Body of pancreas (tissue), 4 donors: Measurements from ENCODE around the gene ADAMTSL5. TPM values are rescaled to one million over a fixed set of nuclear protein-coding genes. Genes with fewer than 3 reads are reported as not detected.

Experiments used
- ATAC-seq: fragments of 150-250 bp; one replicate; pipeline ENCODE4 v1.9.1; 2016
- DNase-seq, 4 donors: peaks; one replicate each; pipeline ENCODE4 v3.0.0-alpha.2; 2019
- H3K27ac ChIP-seq, 4 donors: fragments of 200-600 bp; sonication (generic); 1 replicate in 3 of 4; 2 replicates in 1 of 4; pipeline versions ENCODE4 v1.5.1 to v1.6.1; 2016 to 2019; ENCODE audit warnings: mild to moderate bottlenecking in 1 of 4, mixed read lengths in 1 of 4, moderate library complexity in 1 of 4
- H3K27me3 ChIP-seq, 2 donors: fragments of 200-600 bp; sonication (generic); one replicate each; pipeline ENCODE4 v1.6.0; 2016; ENCODE audit warnings: mild to moderate bottlenecking in 1 of 2
- H3K36me3 ChIP-seq, 2 donors: fragments of 200-600 bp; sonication (generic); replicated peaks in 1 of 2; 2 replicates each; pipeline ENCODE4 v1.5.1; 2016; ENCODE audit warnings: low read depth in 2 of 2; ENCODE audit not compliant: insufficient read depth in 1 of 2
- H3K4me1 ChIP-seq: fragments of 200-600 bp; sonication (generic); one replicate; pipeline ENCODE4 v1.6.0; 2016
- H3K4me3 ChIP-seq, 2 donors: fragments of 200-600 bp; sonication (generic); 1 replicate in 1 of 2; 2 replicates in 1 of 2; pipeline ENCODE4 v1.5.1; 2016 to 2019
- H3K9me3 ChIP-seq, 3 donors: fragments of 200-600 bp; sonication (generic); 1 replicate in 2 of 3; 2 replicates in 1 of 3; pipeline ENCODE4 v1.5.1; 2016
- POLR2A ChIP-seq, 3 donors: fragments of 450-650 bp; IDR thresholded peaks; one replicate each; pipeline ENCODE4 v1.6.1; 2016; ENCODE audit warnings: antibody characterized with exemption in 3 of 3, mild to moderate bottlenecking in 2 of 3
- WGBS, 2 donors: methylation state at CpG; one replicate each; pipeline ENCODE4 v1.1.5; 2017; 5-methylcytosine and 5-hydroxymethylcytosine counted together
- intact Hi-C: fragments of 100-400 bp; cut with DNase I; formaldehyde crosslinking; loops from one replicate; pipeline ENCODE4 v1.15.1; 2023
- total RNA-seq, 2 donors: library from RNA; depleted of rRNA; stranded (reverse); fragments of >200 nt; gene quantifications; one replicate each; pipeline ENCODE4 v1.1.0, GENCODE V29; 2016
- TF ChIP-seq, protein P1 (sequence below), 7 experiments: fragments of 450-650 bp in 4 of 7; fragments of 200-600 bp in 3 of 7; sonication (generic) in 3 of 7; IDR thresholded peaks; one replicate each; pipeline ENCODE4 v1.5.1; 2016 to 2019; ENCODE audit warnings: antibody characterized with exemption in 7 of 7

The ADAMTSL5 gene
- total RNA-seq, 2 donors from 2014 or later = 1.3 TPM; not detected in 1

DNA sequence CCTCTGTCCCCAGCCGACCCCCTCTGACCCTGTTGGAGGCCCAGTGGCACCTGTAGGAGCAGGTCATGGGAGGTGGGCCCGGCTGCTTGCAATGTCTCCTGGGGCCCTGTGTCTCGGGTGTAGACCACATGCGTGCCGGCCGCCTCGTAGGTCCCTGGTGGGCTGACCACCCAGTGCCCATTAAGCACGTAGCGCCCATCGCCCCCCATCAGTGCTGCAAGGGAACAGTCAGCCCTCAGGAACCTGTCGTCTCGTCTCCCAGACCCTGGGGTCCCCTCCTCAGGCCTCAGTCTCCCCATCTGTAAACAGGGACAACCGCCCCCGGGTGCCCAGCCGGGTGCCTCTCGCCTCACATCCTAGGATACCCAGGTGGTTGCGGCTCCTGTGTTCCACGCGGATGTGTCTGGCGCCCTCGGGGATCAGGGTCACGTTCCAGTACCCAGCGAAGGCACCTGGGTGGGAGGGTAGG is 5.6 kb downstream of the ADAMTSL5 start:
- no peak for ATAC-seq
- DNase-seq = peak in 1 of 4 donors; percentile 12
- Histone ChIP-seq H3K4me3 (no peak overlapping the region), H3K36me3 (no peaks in the 10 kb centered on the region), H3K4me1 (peaks cover 28% of the 10 kb centered on the region), H3K27me3 (peaks cover 0 to 6% of the 10 kb centered on the region in 2 donors), H3K27ac (peak overlapping the region in 2 of 4 donors; percentile 80 to 81), H3K9me3 (no peaks in the 10 kb centered on the region)
- TF ChIP-seq POLR2A (IDR thresholded peaks at IDR 0.05) = no peak
- TF ChIP-seq, protein P1, sequence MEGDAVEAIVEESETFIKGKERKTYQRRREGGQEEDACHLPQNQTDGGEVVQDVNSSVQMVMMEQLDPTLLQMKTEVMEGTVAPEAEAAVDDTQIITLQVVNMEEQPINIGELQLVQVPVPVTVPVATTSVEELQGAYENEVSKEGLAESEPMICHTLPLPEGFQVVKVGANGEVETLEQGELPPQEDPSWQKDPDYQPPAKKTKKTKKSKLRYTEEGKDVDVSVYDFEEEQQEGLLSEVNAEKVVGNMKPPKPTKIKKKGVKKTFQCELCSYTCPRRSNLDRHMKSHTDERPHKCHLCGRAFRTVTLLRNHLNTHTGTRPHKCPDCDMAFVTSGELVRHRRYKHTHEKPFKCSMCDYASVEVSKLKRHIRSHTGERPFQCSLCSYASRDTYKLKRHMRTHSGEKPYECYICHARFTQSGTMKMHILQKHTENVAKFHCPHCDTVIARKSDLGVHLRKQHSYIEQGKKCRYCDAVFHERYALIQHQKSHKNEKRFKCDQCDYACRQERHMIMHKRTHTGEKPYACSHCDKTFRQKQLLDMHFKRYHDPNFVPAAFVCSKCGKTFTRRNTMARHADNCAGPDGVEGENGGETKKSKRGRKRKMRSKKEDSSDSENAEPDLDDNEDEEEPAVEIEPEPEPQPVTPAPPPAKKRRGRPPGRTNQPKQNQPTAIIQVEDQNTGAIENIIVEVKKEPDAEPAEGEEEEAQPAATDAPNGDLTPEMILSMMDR (IDR thresholded peaks at IDR 0.05) = no peak
- WGBS, 2 donors = 66 to 86% methylated on average over 6 to 23 of the region's 23 CpGs
- intact Hi-C loops = no loop called here

DNA sequence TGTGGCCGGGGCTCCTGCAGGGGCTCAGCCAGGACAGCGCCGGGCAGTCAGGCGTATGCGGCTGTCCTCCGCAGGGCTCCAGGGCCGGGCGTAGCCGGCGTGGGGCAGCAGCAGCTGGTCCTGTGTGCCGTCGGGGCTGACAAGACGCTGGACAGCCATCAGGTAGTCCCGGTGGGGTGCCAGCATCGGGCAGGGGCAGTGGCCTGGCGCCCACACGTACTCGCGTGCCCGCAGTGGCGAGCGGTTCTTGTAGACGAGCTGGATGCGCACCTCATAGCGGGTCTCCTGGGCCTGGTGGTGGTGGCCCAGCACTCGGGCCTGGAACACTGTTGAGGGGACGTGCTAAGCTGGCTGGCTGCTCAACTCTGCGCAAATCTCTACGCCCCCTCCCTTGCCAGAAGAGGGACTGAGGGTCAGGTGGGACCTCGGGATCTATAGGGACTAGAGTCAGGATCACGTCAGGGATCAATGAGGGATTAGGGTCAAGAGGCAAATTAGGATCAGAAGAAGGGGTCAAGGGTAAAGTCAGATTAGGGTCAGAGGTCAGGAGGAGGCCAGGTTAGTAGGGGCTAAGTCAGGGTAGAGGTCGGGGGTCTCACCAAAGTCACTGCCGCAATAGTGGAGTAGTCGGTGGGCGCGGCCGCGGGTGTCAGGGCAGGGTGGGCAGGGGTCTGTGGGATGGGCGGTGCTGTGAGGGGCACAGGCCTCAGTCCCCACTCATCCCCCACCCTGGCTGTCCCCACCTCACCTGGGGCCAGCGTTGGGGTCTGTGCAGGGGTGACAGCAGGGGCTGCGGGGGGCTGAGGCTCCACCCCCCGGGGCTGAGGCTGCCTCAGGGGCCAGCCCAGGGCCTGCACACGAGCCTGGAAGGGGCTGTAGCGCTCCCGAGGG is 6.6 kb downstream of the ADAMTSL5 start:
- no peaks in the 10 kb centered on the region for H3K27me3 ChIP-seq
- DNase-seq (peak in 1 of 4 donors; percentile 13), ATAC-seq (no peak)
- no peak overlapping the region for H3K27ac ChIP-seq
- 82 to 87% methylated on average over 34 to 44 of the region's 45 CpGs for WGBS, 2 donors
- intact Hi-C loops = no loop called here
- TF ChIP-seq, protein P1 (IDR thresholded peaks at IDR 0.05) = no peak
- TF ChIP-seq POLR2A (IDR thresholded peaks at IDR 0.05) = no peak
- no peaks in the 10 kb centered on the region for H3K36me3 ChIP-seq
- peaks cover 32% of the 10 kb centered on the region for H3K4me1 ChIP-seq
- no peaks in the 10 kb centered on the region for H3K9me3 ChIP-seq
- H3K4me3 ChIP-seq = no peak overlapping the region

DNA sequence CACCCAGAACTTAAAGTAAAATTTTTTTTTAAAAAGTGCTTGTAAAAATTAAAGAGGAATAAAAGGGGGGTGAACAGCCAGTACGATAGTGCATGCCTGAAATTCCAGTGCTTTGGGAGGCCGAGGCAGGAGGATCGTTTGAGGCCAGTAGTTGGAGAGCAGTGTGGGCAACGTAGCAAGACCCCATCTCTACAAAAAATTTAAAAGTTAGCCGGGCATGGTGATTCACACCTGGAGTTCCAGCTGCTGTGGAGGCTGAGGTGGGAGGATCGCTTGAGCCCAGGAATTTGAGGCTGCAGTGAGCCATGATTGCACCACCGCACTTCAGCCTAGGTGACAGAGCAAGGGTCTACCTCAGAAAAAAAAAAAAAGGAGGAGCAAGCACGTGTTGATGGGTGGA is 7.8 kb downstream of the ADAMTSL5 start:
- ATAC-seq (no peak), DNase-seq (no peak)
- WGBS, 2 donors = 67 to 73% methylated on average over 8 of the region's 8 CpGs
- no peaks in the 10 kb centered on the region for H3K36me3 ChIP-seq
- H3K27me3 ChIP-seq = no peaks in the 10 kb centered on the region
- no peak overlapping the region for H3K27ac ChIP-seq
- intact Hi-C loops = no loop called here
- peaks cover 36% of the 10 kb centered on the region for H3K4me1 ChIP-seq
- H3K4me3 ChIP-seq = no peak overlapping the region
- H3K9me3 ChIP-seq = no peaks in the 10 kb centered on the region
- TF ChIP-seq, protein P1 (IDR thresholded peaks at IDR 0.05) = no peak
- TF ChIP-seq POLR2A (IDR thresholded peaks at IDR 0.05) = no peak

- Histone ChIP-seq H3K27me3 (no peaks in the 10 kb centered on the region), H3K9me3 (no peaks in the 10 kb centered on the region), H3K4me3 (no peak overlapping the region), H3K36me3 (no peaks in the 10 kb centered on the region), H3K27ac (no peak overlapping the region), H3K4me1 (peaks cover 36% of the 10 kb centered on the region)
- intact Hi-C loops = no loop called here
- 35 to 37% methylated on average over 10 to 23 of the region's 23 CpGs for WGBS, 2 donors
- DNase-seq (peak in 1 of 4 donors; percentile 11), ATAC-seq (no peak)
- TF ChIP-seq POLR2A (IDR thresholded peaks at IDR 0.05) = no peak
- TF ChIP-seq, protein P1 (IDR thresholded peaks at IDR 0.05) = no peak
These were observed 8.7 kb downstream of the ADAMTSL5 start for GRCh38 chr19:1503925-1504773.
